SKM-1 (cell line): ENCODE measurements around the gene ERBB2.
"Not testable (repeated sequence)": the region's sequence is repeated elsewhere in the genome, so short reads cannot be mapped to it uniquely, and the experiment has no call there.

Source experiments
- DNase-seq: peaks from one replicate; lab custom pipeline; 2025; ENCODE audit not compliant: unreplicated experiment; lab: John Stamatoyannopoulos, UW

Gene ERBB2

GRCh38 chr17:39742856-39743436, 43.1 kb downstream of the ERBB2 start:
- DNase-seq, result no peak

- no peak for DNase-seq
Observed at GRCh38 chr17:39744075-39744835, 44.4 kb downstream of the ERBB2 start.

GRCh38 chr17:39744836-39745215, 45.0 kb downstream of the ERBB2 start:
- no peak for DNase-seq

DNA sequence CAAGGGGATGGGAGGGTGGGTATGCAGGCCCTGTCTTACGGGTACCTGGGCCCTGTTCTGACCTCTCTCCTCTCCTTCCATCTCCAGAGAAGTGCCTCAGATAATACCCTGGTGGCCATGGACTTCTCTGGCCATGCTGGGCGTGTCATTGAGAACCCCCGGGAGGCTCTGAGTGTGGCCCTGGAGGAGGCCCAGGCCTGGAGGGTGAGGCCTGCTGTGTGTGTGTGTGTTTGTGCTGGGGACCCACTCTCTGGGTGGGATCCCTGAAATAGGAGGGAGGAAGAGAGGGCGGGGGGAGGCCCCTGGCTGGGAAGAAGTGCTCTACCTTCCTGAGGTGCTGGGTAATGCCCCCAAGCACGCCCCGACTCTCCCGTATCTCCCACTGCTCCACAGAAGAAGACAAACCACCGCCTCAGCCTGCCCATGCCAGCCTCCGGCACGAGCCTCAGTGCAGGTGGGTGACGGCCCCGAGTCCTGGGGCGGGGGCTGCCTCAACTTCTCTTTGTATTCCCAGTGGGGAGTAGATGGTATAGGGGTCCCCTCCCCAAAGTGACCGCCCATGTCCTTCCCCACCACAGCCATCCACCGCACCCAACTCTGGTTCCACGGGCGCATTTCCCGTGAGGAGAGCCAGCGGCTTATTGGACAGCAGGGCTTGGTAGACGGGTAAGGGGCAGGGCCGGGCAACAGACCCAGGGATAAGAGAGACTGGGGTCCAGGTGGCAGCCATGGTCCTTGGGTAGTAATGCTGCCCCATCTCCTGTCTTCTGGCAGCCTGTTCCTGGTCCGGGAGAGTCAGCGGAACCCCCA, 45.7 kb downstream of the ERBB2 start:
- no peak for DNase-seq

DNA sequence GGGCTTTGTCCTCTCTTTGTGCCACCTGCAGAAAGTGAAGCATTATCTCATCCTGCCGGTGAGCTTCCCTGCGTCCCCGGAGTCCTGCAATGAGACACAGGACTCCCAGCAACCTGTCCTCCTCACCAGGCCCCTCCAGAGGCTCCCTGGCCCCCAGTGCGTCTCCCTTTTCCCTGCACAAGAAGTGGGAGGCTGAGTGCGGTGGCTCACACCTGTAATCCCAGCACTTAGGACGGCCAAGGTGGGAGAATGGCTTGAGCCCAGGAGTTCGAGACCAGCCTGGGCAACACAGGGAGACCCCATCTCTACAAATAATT, 46.2 kb downstream of the ERBB2 start:
- DNase-seq, result no peak

GRCh38 chr17:39747745-39748144, 47.9 kb downstream of the ERBB2 start:
- DNase-seq, result no peak

GRCh38 chr17:39748444-39749034, 48.7 kb downstream of the ERBB2 start:
- DNase-seq, result not testable (repeated sequence)

- DNase-seq, result no peak
Observed at GRCh38 chr17:39750131-39751015, 50.5 kb downstream of the ERBB2 start.

DNA sequence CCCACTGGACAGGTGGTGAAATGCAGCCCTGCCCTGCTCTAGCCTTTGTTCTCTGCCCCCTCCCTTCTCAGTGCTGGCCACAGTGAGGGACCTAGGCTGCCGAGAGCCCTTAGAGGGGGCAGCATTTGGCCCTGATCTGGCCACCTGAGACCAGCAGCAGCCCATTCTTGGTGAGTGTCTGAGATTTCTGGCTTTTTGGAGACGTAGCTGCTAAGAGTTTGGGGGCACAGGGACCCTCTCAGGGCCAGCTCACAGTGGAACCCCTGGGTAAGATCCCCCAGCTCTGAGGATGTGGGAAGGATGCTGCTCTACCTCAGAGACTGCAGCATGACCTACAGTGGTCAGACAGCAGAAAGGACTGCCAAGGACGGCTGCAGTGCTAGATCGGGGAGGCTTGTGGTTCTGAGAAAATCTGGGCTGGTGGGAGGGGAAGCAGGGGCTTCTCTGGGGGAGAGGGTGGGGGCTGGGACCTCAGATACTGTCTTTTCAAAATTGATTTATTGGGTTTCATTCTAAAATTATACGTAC, 51.2 kb downstream of the ERBB2 start:
- no peak for DNase-seq

DNA sequence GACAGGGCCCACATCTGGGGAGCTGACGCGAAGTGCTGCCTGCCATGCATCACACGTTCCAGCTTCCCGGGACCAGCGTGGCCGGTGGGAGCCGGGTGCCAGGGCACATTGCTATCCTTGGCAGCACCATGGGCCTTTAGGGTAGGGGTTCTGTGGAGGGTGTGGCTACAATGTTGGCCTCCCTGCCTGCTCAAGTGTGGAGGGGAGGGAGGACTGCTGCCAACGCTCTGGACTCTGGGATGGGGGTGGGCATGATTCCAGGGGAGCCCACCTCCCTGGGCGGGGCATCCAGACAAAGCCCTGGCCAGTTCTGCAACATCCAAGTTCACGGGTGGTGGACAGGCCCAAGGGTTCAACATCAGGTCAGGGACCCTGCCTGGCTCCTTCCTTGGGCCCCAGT, 51.8 kb downstream of the ERBB2 start:
- no peak for DNase-seq

GRCh38 chr17:39752241-39752881, 52.5 kb downstream of the ERBB2 start:
- DNase-seq, result no peak

DNA sequence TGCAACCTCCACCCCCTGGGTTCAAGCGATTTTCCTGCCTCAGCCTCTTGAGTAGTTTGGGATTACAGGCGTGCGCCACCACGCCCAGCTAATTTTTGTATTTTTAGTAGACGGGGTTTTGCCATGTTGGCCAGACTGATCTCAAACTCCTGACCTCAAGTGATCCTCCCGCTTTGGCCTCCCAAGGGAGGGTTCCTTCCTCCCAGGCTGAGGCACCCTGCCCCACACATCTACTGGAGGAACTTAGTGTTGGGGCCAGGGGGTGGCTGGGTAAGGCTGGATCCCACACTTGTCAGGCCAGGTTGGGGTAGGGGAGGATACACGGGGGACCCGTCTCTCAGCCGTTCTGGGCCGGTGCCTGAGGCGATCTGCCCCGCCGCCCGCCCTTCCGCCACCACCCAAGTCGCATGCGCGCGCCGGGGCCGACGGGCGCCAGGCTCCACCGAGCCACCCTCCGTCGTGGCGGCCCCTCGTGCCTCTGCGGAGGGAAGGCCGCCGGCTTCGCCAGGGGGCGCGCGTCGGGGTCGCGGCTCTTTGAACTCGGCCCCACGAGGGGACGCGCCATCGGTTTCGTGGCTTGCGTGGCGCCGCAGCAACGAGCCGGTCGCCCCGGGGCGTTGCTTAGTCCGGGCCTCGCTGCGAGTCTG, 53.8 kb downstream of the ERBB2 start:
- peak; percentile 69 for DNase-seq

GRCh38 chr17:39754161-39754957, 54.5 kb downstream of the ERBB2 start:
- peak; percentile 87 for DNase-seq

DNA sequence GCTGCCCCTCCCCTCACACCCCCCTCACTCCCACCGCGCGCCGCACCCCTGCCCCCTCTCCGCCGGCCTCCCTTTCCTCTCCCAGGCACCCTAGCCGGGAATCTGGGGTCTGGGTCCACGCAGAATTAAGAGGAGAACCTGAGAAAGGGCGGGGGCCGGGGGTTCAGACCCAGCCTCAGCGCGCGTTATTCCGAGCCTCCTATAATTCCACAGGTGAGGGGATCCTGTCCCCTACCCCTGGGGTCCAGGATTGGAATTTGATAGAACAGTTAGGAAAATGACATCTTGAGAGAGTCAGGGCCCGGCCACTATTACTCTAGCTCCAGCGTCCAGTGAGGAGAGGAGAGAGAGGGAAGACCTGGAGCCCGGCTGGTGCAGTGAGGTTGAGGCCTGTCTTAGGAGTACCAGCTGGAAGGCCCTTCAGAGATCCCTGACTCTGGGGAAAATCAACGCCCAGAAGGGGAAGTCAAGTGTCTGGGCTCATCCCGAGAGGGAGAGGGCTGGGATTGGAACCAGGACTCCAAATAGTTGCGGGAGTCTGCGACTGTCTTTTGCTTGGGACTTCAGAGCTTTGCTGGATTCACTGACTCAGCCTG, 55.2 kb downstream of the ERBB2 start:
- DNase-seq, result no peak

DNA sequence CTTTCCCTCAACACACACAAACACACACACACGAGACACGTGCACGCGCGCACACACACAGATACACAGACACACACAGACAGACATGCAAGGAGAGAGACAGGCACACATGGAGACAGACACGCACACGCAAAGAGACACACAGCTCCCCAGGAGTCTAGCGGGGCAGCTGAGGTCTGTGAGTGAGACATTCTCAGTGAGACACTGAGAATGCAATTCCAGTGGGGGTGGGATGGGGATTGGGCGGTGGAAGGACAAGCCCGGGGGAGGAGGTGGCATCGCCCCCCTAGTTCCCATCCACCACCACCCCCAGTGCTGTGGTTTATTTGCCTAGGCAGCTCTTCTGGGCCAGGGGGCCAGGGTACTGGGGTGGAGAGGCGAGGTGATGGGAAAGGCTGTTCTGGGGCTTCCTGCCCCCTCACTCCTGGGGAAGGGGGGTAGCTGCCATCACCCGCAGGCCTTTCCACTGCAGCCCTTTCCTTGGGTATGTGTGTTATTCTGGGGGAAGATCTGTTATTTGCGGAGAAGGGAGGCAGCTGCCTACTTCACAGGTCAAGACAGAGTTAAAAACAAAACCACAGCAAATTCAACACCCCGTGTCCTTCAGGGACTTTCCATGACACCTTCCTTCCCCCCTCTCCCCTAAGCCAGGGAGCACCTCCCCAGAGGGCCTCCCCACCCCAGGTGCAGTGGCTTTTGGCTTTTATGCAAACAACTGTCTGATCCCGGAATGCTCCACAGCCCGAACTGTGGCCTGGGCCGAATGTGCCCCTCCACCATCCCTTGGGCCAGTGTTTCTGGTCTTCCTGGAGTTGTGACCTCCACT, 55.9 kb downstream of the ERBB2 start:
- no peak for DNase-seq

DNA sequence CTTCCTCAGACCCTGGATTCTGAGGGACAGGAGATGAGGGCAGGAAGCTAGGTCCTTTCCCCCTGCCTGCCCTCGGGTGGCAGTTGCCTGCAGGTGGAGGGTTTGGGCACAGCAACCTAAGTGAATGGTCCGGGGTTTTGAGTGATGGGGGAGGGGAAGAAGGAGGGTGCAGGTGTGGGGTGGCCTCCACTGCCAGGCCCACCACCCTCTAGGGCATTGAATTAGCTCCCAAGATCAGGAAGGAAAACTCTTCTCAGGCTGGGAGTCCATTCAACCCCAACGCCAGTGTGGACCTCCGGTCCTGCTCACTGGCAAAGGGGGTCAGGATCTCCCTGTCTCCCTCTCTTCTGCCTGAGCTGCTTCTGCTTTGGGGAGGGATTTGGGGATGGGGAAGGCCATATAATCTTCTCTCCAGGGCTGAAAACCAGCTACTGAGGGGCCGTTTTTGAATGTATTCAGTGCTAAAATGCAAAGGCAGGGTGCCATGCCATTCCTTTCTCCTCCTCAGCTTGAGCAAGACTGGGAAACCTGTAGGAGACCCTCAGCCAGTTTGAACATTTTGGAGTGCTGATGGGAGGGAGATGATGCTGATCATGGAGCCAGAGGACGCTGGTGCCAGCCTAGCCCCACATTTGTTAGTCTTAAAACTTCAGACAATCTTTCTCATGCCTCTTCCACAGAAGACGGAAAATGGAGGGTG, 56.7 kb downstream of the ERBB2 start:
- DNase-seq, result no peak

DNA sequence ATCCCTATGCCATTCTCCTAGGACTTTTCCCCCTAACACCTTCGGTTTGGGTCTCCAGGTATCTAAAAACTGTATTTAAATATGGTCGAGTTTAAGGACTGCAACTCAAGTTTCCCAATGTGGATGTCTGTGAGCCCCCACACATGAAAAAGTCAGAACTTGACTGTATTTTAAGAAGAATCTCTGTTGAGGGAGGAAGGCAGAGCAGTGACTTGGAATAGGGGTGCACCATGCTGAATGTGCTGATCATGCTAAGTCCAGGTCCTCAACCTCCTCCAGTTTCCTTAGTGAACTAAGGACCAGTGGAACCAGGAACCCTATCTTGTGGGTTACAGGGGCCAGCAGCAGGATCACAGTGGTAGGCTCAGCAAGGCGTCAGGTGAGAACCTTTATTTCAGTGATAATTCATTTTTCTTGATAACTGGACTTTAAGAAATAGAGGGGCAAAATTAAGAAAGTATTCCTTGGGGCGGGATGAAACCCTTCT, 57.4 kb downstream of the ERBB2 start:
- no peak for DNase-seq
